Neural cell (in vitro differentiated cells): ENCODE measurements around the gene UBXN6. TPM values are rescaled to one million over a fixed set of nuclear protein-coding genes. Genes with fewer than 3 reads are reported as not detected.

Experiments
- H2AFZ ChIP-seq: fragments of 200-600, 300-800 bp; sonication (generic), shearing (Covaris generic); 2 replicates; pipeline ENCODE4 v1.6.0; 2014; ENCODE audit warnings: low read depth, mild to moderate bottlenecking, antibody characterized with exemption, low read length, moderate library complexity
- H3F3A ChIP-seq: fragments of 200-600 bp; shearing (Covaris generic); 2 replicates; pipeline ENCODE4 v1.6.1; 2016; ENCODE audit warnings: mild to moderate bottlenecking, moderate library complexity, mixed read lengths, antibody characterized with exemption, low read length; ENCODE audit not compliant: insufficient read depth, poor library complexity, severe bottlenecking
- H3K27ac ChIP-seq: fragments of 200-600, 300-800 bp; sonication (generic), shearing (Covaris generic); 2 replicates; pipeline ENCODE4 v1.5.1; 2014; ENCODE audit warnings: mild to moderate bottlenecking, low read length, moderate library complexity
- H3K27me3 ChIP-seq: fragments of 300-800, 200-600 bp; sonication (generic), shearing (Covaris generic); 2 replicates; pipeline ENCODE4 v1.6.0; 2014; ENCODE audit warnings: mild to moderate bottlenecking, low read depth, low read length, moderate library complexity; ENCODE audit not compliant: insufficient read depth
- H3K36me3 ChIP-seq: fragments of 300-800, 200-600 bp; sonication (generic), shearing (Covaris generic); 2 replicates; pipeline ENCODE4 v1.5.1; 2014; ENCODE audit warnings: mild to moderate bottlenecking, antibody characterized with exemption, low read length, moderate library complexity; ENCODE audit not compliant: insufficient read depth
- H3K4me2 ChIP-seq: fragments of 300-800, 200-600 bp; sonication (generic), shearing (Covaris generic); 2 replicates; pipeline ENCODE4 v1.6.0; 2014; ENCODE audit warnings: mild to moderate bottlenecking, low read length
- H3K4me3 ChIP-seq: fragments of 300-800, 200-600 bp; sonication (generic), shearing (Covaris generic); 2 replicates; pipeline ENCODE4 v1.5.1; 2014; ENCODE audit warnings: mild to moderate bottlenecking, low read length, moderate library complexity
- H3K79me2 ChIP-seq: fragments of 200-600 bp; shearing (Covaris generic); replicated peaks from 2 replicates; pipeline ENCODE4 v1.6.0; 2014; ENCODE audit warnings: mild to moderate bottlenecking, low read length, moderate library complexity; ENCODE audit not compliant: insufficient read depth
- H3K9ac ChIP-seq: fragments of 300-800, 200-600 bp; sonication (generic), shearing (Covaris generic); 2 replicates; pipeline ENCODE4 v1.6.1; 2016; ENCODE audit warnings: mild to moderate bottlenecking, low read length, mixed read lengths
- H3K9me2 ChIP-seq: fragments of 200-600 bp; shearing (Covaris generic); 2 replicates; pipeline ENCODE4 v1.6.1; 2016; ENCODE audit warnings: mild to moderate bottlenecking, low read length, mixed read lengths; ENCODE audit not compliant: insufficient read depth
- H3K9me3 ChIP-seq: fragments of 200-600, 300-800 bp; sonication (generic), shearing (Covaris generic); 2 replicates; pipeline ENCODE4 v1.6.1; 2016; ENCODE audit warnings: mild to moderate bottlenecking, mixed run types, low read length, moderate library complexity, mixed read lengths
- H4K20me1 ChIP-seq: fragments of 200-600 bp; shearing (Covaris generic); 2 replicates; pipeline ENCODE4 v1.6.1; 2016; ENCODE audit warnings: mild to moderate bottlenecking, mixed run types; ENCODE audit not compliant: insufficient read depth
- EP300 ChIP-seq: fragments of 450-650 bp; conservative IDR thresholded peaks from 2 replicates; pipeline ENCODE4 v1.6.1; 2014; ENCODE audit warnings: antibody characterized with exemption, mild to moderate bottlenecking, moderate library complexity; ENCODE audit not compliant: poor library complexity, severe bottlenecking
- EZH2 ChIP-seq: fragments of 200-600, 300-800 bp; shearing (Covaris generic), sonication (generic); IDR thresholded peaks from 2 replicates; pipeline ENCODE4 v1.6.1; 2014; ENCODE audit warnings: antibody characterized with exemption, low read length, borderline replicate concordance, mild to moderate bottlenecking; ENCODE audit not compliant: insufficient read depth, poor library complexity, severe bottlenecking
- MXI1 ChIP-seq: fragments of 450-650 bp; conservative IDR thresholded peaks from 2 replicates; pipeline ENCODE4 v1.6.1; 2014; ENCODE audit warnings: antibody characterized with exemption, mild to moderate bottlenecking; ENCODE audit not compliant: poor library complexity, severe bottlenecking
- POLR2AphosphoS5 ChIP-seq: IDR thresholded peaks from 2 replicates; pipeline ENCODE4 v1.6.1; 2012
- RAD21 ChIP-seq: fragments of 450-650 bp; conservative IDR thresholded peaks from 2 replicates; pipeline ENCODE4 v1.6.1; 2014; ENCODE audit warnings: antibody characterized with exemption, mild to moderate bottlenecking, moderate library complexity
- SMC3 ChIP-seq: fragments of 450-650 bp; conservative IDR thresholded peaks from 2 replicates; pipeline ENCODE4 v1.6.1; 2014; ENCODE audit warnings: antibody characterized with exemption, mild to moderate bottlenecking, moderate library complexity; ENCODE audit not compliant: poor library complexity
- TAF1 ChIP-seq: IDR thresholded peaks from 2 replicates; pipeline ENCODE4 v1.6.1; 2012; ENCODE audit warnings: low read depth
- polyA plus RNA-seq: library from polyadenylated mRNA; depleted of rRNA; stranded (reverse); fragments of >200 nt; gene quantifications from 2 replicates; pipeline ENCODE4 v1.2.3, GENCODE V29; 2014
- TF ChIP-seq, protein P1 (sequence below): IDR thresholded peaks from 2 replicates; pipeline ENCODE4 v1.6.1; 2012; ENCODE audit warnings: borderline replicate concordance
- TF ChIP-seq, protein P2 (sequence below): fragments of 450-650 bp; IDR thresholded peaks from 2 replicates; pipeline ENCODE4 v1.5.1; 2014; ENCODE audit warnings: antibody characterized with exemption, mild to moderate bottlenecking, moderate library complexity; ENCODE audit not compliant: poor library complexity, severe bottlenecking

UBXN6 gene
- polyA plus RNA-seq, 1 donor from 2014 or later = 102 TPM

DNA sequence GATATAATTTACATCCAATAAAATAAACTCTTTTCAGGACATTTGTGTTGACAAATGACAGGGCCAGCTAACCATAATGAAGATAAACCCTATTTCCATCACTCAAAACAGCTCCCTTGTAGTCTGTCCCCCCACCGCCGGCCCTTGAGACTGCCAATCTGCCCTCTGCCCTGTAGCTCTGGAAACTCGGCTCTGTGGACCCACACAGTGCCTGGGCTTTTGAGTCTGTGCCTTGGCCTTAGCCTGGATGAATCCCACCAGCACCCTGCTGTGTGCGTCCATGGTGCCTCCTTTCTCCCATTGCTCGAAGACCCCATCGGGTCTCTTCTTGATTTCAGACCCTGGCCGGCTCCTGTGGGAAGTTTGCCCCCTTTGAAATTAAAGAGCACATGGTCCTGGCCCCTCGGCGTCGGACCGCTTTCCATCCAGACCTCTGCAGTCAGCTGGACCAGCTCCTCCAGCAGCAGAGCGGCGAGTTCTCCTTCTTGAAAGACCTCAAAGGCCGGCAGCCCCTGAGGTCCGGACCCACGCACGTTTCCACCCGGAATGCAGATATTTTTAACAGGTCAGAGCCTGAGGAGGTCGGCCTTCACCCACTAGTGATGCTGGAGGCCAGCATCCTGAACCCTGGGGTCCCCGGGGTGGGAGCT is 29.1 kb downstream of the UBXN6 start:
- Histone ChIP-seq H3K9me3 (no peaks in the 10 kb centered on the region), H3K79me2 (no peaks in the 10 kb centered on the region), H3K9me2 (no peaks in the 10 kb centered on the region), H3K4me3 (no peak overlapping the region), H3K27ac (no peak overlapping the region), H3F3A (no peaks in the 10 kb centered on the region), H3K27me3 (no peaks in the 10 kb centered on the region), H2AFZ (no peak overlapping the region), H3K4me2 (no peak overlapping the region), H3K9ac (no peak overlapping the region), H4K20me1 (no peaks in the 10 kb centered on the region), H3K36me3 (no peaks in the 10 kb centered on the region)
- TF ChIP-seq RAD21 = no peak
- TF ChIP-seq, protein P1, sequence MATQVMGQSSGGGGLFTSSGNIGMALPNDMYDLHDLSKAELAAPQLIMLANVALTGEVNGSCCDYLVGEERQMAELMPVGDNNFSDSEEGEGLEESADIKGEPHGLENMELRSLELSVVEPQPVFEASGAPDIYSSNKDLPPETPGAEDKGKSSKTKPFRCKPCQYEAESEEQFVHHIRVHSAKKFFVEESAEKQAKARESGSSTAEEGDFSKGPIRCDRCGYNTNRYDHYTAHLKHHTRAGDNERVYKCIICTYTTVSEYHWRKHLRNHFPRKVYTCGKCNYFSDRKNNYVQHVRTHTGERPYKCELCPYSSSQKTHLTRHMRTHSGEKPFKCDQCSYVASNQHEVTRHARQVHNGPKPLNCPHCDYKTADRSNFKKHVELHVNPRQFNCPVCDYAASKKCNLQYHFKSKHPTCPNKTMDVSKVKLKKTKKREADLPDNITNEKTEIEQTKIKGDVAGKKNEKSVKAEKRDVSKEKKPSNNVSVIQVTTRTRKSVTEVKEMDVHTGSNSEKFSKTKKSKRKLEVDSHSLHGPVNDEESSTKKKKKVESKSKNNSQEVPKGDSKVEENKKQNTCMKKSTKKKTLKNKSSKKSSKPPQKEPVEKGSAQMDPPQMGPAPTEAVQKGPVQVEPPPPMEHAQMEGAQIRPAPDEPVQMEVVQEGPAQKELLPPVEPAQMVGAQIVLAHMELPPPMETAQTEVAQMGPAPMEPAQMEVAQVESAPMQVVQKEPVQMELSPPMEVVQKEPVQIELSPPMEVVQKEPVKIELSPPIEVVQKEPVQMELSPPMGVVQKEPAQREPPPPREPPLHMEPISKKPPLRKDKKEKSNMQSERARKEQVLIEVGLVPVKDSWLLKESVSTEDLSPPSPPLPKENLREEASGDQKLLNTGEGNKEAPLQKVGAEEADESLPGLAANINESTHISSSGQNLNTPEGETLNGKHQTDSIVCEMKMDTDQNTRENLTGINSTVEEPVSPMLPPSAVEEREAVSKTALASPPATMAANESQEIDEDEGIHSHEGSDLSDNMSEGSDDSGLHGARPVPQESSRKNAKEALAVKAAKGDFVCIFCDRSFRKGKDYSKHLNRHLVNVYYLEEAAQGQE = no peak
- no peak for TF ChIP-seq SMC3
- TF ChIP-seq MXI1 = no peak
- no peak for TF ChIP-seq EZH2
- no peak for TF ChIP-seq POLR2AphosphoS5
- TF ChIP-seq, protein P2, sequence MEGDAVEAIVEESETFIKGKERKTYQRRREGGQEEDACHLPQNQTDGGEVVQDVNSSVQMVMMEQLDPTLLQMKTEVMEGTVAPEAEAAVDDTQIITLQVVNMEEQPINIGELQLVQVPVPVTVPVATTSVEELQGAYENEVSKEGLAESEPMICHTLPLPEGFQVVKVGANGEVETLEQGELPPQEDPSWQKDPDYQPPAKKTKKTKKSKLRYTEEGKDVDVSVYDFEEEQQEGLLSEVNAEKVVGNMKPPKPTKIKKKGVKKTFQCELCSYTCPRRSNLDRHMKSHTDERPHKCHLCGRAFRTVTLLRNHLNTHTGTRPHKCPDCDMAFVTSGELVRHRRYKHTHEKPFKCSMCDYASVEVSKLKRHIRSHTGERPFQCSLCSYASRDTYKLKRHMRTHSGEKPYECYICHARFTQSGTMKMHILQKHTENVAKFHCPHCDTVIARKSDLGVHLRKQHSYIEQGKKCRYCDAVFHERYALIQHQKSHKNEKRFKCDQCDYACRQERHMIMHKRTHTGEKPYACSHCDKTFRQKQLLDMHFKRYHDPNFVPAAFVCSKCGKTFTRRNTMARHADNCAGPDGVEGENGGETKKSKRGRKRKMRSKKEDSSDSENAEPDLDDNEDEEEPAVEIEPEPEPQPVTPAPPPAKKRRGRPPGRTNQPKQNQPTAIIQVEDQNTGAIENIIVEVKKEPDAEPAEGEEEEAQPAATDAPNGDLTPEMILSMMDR = no peak
- TF ChIP-seq TAF1 = no peak

DNA sequence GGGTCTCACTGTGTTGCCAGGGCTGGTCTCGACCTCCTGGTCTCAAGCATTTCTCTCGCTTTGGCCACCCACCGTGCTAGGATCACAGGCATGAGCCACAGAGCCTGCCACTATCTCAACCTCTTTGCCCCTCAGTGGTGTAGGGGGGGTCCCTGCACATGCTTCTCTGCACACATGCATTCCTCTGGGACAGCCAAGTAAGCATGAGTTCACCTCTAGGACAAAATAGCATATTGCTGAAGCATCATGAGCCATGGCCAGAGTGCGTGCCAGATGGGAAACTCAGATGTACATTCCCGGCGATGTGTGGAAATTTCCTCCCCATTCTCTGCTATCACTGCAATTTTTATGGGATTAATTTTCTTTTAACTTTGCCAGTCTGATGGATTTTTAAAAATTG is 32.1 kb downstream of the UBXN6 start:
- no peak overlapping the region for H2AFZ ChIP-seq
- H3K36me3 ChIP-seq = no peaks in the 10 kb centered on the region
- H4K20me1 ChIP-seq = no peaks in the 10 kb centered on the region
- no peaks in the 10 kb centered on the region for H3F3A ChIP-seq
- H3K9me2 ChIP-seq = no peaks in the 10 kb centered on the region
- H3K4me2 ChIP-seq = no peak overlapping the region
- no peak overlapping the region for H3K4me3 ChIP-seq
- H3K9ac ChIP-seq = no peak overlapping the region
- no peak overlapping the region for H3K27ac ChIP-seq
- H3K9me3 ChIP-seq = no peaks in the 10 kb centered on the region
- TF ChIP-seq SMC3 = no peak
- TF ChIP-seq EZH2 = no peak
- TF ChIP-seq RAD21 = no peak
- no peak for TF ChIP-seq EP300
- TF ChIP-seq, protein P2 = no peak
- TF ChIP-seq MXI1 = no peak
- no peak for TF ChIP-seq POLR2AphosphoS5
- no peak for TF ChIP-seq TAF1
- TF ChIP-seq, protein P1 = no peak
- H3K79me2 ChIP-seq = no peaks in the 10 kb centered on the region
- no peaks in the 10 kb centered on the region for H3K27me3 ChIP-seq
